Suprapubic skin (tissue), 4 donors: ENCODE data around the gene ANAPC7. TPM values are rescaled to one million over a fixed set of nuclear protein-coding genes. Genes with fewer than 3 reads are reported as not detected.

Experiments used
- DNase-seq, 2 donors: peaks; one replicate each; pipeline ENCODE4 v3.0.0-alpha.2; 2019; ENCODE audit warnings: low spot score in 2 of 2
- H3K27ac ChIP-seq: fragments of 200-600 bp; sonication (generic); one replicate; pipeline ENCODE4 v1.5.1; 2019
- H3K27me3 ChIP-seq: fragments of 200-600 bp; sonication (generic); one replicate; pipeline ENCODE4 v1.5.1; 2019
- H3K36me3 ChIP-seq: fragments of 200-600 bp; sonication (generic); one replicate; pipeline ENCODE4 v1.5.1; 2019
- H3K4me1 ChIP-seq: fragments of 200-600 bp; sonication (generic); one replicate; pipeline ENCODE4 v1.5.1; 2019
- H3K4me3 ChIP-seq: fragments of 200-600 bp; sonication (generic); one replicate; pipeline ENCODE4 v1.5.1; 2019; ENCODE audit warnings: mild to moderate bottlenecking
- H3K9me3 ChIP-seq: fragments of 200-600 bp; sonication (generic); one replicate; pipeline ENCODE4 v1.5.1; 2019
- CTCF ChIP-seq, 2 donors: fragments of 200-600 bp in 1 of 2; fragments of 450-650 bp in 1 of 2; sonication (generic) in 1 of 2; IDR thresholded peaks; one replicate each; pipeline ENCODE4 v1.5.1; 2016 to 2019; ENCODE audit warnings: antibody characterized with exemption in 2 of 2, mild to moderate bottlenecking in 1 of 2, moderate library complexity in 1 of 2
- EP300 ChIP-seq: sonication (generic); formaldehyde crosslinking; IDR thresholded peaks from one replicate; pipeline ENCODE4 v1.6.1; 2017; ENCODE audit warnings: antibody characterized with exemption
- POLR2A ChIP-seq, 2 donors: fragments of 450-650 bp; IDR thresholded peaks; one replicate each; pipeline ENCODE4 v1.6.1; 2017; ENCODE audit warnings: antibody characterized with exemption in 2 of 2, mild to moderate bottlenecking in 2 of 2, moderate library complexity in 2 of 2
- POLR2AphosphoS5 ChIP-seq, 3 donors: sonication (generic); formaldehyde crosslinking; IDR thresholded peaks; one replicate each; pipeline ENCODE4 v1.6.1; 2017; ENCODE audit warnings: antibody characterized with exemption in 3 of 3
- WGBS: methylation state at CpG from one replicate; pipeline ENCODE4 v1.1.5; 2018; 5-methylcytosine and 5-hydroxymethylcytosine counted together
- total RNA-seq, 4 donors: library from RNA; depleted of rRNA; stranded (reverse); fragments of >200 nt; gene quantifications; one replicate each; pipeline ENCODE4 v1.1.0, GENCODE V29; 2016

Gene ANAPC7
- total RNA-seq, 4 donors from 2014 or later: 39.6 to 56.6 (median 45.6) TPM

- Histone ChIP-seq H3K27me3 (no peaks in the 10 kb centered on the region), H3K4me3 (no peak overlapping the region), H3K36me3 (peaks cover 3% of the 10 kb centered on the region), H3K27ac (no peak overlapping the region), H3K9me3 (no peaks in the 10 kb centered on the region), H3K4me1 (peaks cover 3% of the 10 kb centered on the region)
- 44% methylated on average over 3 of the region's 3 CpGs for WGBS
- DNase-seq: no peak
- TF ChIP-seq EP300 (no peak), POLR2A (IDR thresholded peaks at IDR 0.05) (no peak), CTCF (IDR thresholded peaks at IDR 0.05) (no peak), POLR2AphosphoS5 (IDR thresholded peaks at IDR 0.05) (no peak)
These were observed 48.4 kb downstream of the ANAPC7 start for GRCh38 chr12:110355073-110355472.

DNA sequence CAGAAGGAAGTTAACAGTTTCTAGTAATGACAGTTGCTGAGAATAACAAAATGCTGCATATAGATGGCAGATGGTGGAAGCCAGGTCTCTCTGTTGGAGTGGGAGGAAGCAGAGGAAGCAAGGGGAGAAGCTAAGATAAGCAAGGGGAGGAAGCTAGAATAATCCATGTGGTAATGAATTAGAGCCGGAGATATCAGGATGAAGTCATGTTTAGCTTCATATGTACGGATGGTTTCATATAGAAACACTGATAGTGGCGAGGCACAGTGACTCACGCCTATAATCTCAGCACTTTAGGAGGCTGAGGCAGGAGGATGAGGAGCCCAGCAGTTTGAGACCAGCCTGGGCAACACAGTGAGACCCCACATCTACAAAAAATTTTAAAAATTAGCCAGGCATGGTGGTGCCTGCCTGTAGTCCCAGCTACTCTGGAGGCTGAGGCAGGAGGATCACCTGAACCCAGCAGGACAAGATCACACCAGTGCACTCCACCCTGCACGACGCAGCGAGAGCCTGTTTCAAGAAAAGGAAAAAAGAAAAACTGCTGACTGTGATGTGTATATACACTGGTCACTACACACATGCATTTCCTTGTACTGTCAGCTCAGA lies 49.2 kb downstream of the ANAPC7 start:
- peaks cover 11% of the 10 kb centered on the region for H3K4me1 ChIP-seq
- WGBS: 64% methylated on average over 7 of the region's 7 CpGs
- H3K27me3 ChIP-seq: no peaks in the 10 kb centered on the region
- no peak for TF ChIP-seq EP300
- TF ChIP-seq POLR2A (IDR thresholded peaks at IDR 0.05): no peak
- no peak for TF ChIP-seq CTCF (IDR thresholded peaks at IDR 0.05)
- no peak for TF ChIP-seq POLR2AphosphoS5 (IDR thresholded peaks at IDR 0.05)
- H3K36me3 ChIP-seq: peaks cover 8% of the 10 kb centered on the region
- no peak for DNase-seq
- H3K9me3 ChIP-seq: no peaks in the 10 kb centered on the region
- H3K4me3 ChIP-seq: no peak overlapping the region
- H3K27ac ChIP-seq: no peak overlapping the region

- H3K4me3 ChIP-seq: no peak overlapping the region
- no peaks in the 10 kb centered on the region for H3K9me3 ChIP-seq
- peaks cover 17% of the 10 kb centered on the region for H3K36me3 ChIP-seq
- H3K27ac ChIP-seq: no peak overlapping the region
- peaks cover 14% of the 10 kb centered on the region for H3K4me1 ChIP-seq
- WGBS: 78% methylated on average over 13 of the region's 13 CpGs
- TF ChIP-seq EP300: no peak
- no peak for TF ChIP-seq POLR2A (IDR thresholded peaks at IDR 0.05)
- no peak for TF ChIP-seq POLR2AphosphoS5 (IDR thresholded peaks at IDR 0.05)
- TF ChIP-seq CTCF (IDR thresholded peaks at IDR 0.05): no peak
- no peak for DNase-seq
- H3K27me3 ChIP-seq: no peaks in the 10 kb centered on the region
These were observed 50.1 kb downstream of the ANAPC7 start for GRCh38 chr12:110353211-110353965.

- no peak for DNase-seq
- H3K4me1 ChIP-seq: peaks cover 17% of the 10 kb centered on the region
- H3K36me3 ChIP-seq: peaks cover 27% of the 10 kb centered on the region
- WGBS: 72% methylated on average over 3 of the region's 3 CpGs
- no peak overlapping the region for H3K27ac ChIP-seq
- no peak overlapping the region for H3K4me3 ChIP-seq
- no peaks in the 10 kb centered on the region for H3K9me3 ChIP-seq
- TF ChIP-seq EP300: no peak
- H3K27me3 ChIP-seq: no peaks in the 10 kb centered on the region
These were observed 51.1 kb downstream of the ANAPC7 start for GRCh38 chr12:110352401-110352800.

GRCh38 chr12:110351119-110351518 lies 52.4 kb downstream of the ANAPC7 start:
- TF ChIP-seq CTCF (IDR thresholded peaks at IDR 0.05) (no peak), POLR2AphosphoS5 (IDR thresholded peaks at IDR 0.05) (no peak), POLR2A (IDR thresholded peaks at IDR 0.05) (no peak), EP300 (no peak)
- Histone ChIP-seq H3K27me3 (no peaks in the 10 kb centered on the region), H3K4me3 (no peak overlapping the region), H3K27ac (no peak overlapping the region), H3K36me3 (peaks cover 38% of the 10 kb centered on the region), H3K4me1 (peaks cover 22% of the 10 kb centered on the region), H3K9me3 (no peaks in the 10 kb centered on the region)
- DNase-seq: no peak
- 87% methylated on average over 8 of the region's 8 CpGs for WGBS
